ENCODE results near the gene HOXB4. TPM values are rescaled to one million over a fixed set of nuclear protein-coding genes. Genes with fewer than 3 reads are reported as not detected.
A peak's percentile ranks its signal among the peaks of the same experiment; 100 is the strongest.

The HOXB4 gene
- total RNA-seq, 1 experiment from 2014 or later, result 1.7 TPM

DNA sequence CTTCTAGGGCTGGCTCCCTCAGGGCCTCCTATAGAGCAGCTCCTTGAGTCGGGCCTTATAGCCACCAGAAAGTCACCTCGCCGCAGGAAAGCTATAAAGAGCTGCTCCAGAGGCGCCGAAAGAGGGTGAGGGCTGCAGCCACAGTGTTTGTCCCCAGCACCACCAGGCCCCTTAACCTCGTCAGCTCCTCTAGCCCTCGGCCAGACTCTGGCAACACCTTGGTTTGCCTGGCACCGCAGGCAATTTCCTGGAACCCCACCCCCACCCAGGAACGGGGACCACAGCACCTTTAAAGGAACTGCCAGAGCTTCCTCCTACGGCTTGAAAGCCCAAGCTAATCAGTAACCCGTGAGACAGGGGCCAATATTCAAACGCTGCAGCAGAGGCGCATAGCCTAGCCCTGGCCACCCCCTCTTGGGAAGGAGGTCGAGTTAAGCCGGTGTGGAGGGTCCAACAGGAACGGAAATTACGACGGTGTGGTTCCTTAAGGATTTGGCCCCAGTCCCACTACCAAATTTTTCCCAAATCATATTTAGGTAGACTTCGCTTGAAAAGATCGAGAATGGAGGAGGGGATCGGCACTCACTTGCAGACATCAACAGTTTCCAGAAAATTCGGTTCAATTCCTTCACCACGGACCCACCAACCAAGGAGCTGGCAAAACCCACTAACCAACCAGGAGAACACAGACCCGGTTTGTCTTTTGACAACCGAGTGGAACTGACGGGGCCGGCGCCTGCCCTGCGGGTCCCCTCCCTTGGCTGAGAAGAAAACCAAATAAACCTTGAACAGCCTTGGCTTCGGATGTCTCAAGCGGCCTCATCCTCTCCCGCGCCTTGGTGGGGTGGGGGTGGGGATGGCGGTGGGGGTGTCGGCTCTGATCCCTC, 23.6 kb upstream of the HOXB4 start:
- no peak for DNase-seq (ENCODE audit: low read depth)

DNA sequence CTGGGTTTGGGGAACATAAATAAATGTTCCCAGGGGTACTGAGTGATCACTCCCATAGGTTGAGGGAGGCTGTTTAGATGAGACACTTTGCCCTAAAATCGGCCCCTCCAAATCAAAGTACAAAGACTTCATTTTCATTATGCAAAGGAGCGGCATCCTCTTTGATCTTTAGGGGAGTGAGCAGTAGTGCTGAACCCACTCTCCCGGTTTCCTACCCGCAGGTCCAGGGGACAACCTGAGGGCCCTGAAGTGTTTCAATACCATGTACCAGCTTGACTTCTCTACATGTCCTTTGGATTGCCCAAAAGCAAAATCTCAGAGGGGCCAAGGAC, 23.0 kb upstream of the HOXB4 start:
- DNase-seq (ENCODE audit: low read depth), result no peak

DNA sequence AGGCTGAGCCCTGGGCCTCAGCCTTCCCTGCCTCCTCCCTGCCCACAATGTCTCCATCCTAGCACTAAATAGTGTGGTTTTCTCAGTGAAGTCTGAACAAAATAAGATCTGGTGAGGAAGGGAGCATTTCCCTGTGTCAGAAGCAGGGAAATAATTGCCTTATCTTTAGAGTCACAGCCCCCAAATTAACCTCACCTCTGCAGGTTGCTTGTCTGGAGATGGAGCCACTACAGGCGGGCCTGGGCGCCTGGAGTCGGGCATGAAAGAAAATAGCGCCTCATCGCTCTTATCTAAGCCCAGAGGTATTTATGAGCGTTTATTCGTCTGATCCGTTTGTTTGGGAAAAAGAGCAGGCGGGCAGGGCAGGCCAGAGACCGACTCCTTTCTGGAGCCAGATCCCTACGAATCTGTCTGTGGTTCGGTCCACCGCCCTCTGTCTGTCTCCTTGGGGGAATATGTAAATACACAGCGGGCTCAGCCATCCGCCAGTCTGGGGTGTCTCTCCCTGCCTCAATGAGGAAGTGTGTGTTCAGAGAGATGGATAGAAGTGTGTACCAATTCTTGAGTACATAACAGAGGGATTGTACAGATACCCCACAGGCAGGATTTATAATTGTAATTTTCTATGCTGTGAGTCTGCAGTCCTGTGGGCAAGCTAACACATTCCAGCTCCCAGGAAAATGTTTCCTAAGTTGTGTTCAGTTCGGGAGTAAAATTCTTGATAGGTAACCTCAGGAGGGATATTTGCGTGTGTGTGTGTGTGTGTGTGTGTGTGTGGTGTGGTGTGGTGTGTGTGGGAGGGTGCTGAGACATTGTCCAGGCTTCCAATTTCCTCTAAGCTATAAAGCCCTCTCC, 22.3 kb upstream of the HOXB4 start:
- no peak for DNase-seq (ENCODE audit: low read depth)

DNA sequence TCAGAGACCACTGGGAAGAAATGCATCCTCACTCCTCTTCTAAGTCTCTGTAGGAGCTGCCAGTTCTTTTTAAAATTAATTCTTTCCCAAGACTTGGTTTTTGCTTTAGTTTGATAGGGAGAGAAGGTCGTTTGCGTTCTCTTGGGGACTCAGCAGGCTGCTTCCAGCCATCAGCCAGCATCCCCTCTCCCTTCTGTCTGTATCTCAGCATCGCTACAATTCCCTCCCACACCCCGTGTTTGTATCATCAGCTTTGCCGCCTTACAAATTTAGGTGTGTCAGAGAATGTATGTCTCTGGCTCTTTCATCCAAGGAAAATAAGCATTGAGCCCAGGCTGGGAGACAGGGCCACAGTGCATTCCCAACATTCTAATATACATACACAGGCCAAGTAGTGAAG, 21.2 kb upstream of the HOXB4 start:
- no peak for DNase-seq (ENCODE audit: low read depth)

DNA sequence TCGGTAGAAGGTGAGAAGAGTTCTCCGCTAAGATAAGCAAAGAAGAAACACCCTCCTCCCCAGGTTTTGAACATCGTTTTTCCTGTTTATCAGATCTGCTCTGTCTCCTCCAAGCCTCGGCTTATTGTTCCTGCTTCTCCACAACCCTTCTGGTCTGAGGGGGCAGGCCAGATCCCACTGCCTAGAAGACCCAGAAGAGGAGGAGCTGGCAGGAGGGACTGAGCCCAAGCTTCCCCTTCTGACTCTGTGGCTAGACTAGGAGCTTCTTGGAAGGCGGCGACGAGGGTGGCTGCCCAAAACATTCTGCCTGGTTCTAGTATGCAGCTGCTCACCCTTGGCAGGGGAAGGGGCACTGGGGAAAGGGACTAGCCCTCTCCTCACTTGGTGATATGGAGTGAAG, 20.6 kb upstream of the HOXB4 start:
- DNase-seq (ENCODE audit: low read depth), result no peak

DNA sequence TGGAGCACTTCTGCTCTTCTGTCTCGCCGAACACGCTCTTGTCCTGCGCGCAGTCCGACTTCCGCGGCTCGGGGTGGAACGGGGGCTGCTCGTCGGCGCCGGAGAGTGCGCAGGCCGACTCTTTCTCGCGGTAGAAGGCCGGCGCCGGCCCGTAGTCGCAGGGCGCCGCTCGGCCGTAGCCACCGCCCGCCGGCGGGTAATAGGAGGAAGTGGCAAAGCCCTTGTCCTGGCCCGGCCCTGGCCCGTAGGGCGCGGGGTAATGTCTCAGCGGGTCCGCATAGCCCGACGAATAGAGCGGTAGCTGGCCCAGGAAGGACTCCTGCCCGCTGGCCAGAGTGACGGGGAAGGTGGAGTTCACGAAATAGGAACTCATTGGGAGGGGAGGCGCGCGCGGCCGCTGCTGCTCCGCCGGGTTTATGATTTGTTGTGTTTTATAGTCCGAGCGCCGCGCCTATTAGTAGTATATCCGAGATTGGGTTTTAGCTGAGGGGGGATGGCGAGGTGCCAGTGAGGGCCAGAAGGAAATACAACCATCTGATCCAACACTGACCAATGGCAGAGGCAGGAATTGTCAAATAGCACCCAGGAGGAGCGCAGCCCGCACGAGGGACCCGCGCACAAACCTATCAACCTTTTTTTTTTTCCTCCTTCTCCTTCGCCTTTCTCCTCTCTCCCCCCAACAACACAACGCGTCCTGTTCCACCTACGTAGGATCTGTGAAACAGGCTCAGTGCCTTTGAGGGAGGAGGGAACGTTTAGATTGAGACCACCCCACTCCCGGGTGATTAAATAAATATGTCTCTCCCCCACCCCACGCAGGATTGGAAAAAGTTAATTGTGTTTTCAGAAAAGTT, 19.9 kb upstream of the HOXB4 start:
- peak; percentile 83 for DNase-seq (ENCODE audit: low read depth)

DNA sequence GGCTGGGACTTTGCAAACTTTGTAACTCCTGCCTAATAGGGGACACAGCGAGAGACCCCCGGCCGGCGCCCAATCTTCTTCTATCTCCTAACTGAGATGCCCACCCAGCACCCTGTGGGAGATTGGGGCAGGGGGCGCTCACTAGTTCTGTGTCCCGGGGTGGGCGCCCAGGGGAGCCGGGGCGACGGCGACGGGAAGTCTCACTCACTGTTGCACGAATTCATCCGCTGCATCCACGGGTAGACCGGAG, 19.3 kb upstream of the HOXB4 start:
- DNase-seq (ENCODE audit: low read depth), result no peak

DNA sequence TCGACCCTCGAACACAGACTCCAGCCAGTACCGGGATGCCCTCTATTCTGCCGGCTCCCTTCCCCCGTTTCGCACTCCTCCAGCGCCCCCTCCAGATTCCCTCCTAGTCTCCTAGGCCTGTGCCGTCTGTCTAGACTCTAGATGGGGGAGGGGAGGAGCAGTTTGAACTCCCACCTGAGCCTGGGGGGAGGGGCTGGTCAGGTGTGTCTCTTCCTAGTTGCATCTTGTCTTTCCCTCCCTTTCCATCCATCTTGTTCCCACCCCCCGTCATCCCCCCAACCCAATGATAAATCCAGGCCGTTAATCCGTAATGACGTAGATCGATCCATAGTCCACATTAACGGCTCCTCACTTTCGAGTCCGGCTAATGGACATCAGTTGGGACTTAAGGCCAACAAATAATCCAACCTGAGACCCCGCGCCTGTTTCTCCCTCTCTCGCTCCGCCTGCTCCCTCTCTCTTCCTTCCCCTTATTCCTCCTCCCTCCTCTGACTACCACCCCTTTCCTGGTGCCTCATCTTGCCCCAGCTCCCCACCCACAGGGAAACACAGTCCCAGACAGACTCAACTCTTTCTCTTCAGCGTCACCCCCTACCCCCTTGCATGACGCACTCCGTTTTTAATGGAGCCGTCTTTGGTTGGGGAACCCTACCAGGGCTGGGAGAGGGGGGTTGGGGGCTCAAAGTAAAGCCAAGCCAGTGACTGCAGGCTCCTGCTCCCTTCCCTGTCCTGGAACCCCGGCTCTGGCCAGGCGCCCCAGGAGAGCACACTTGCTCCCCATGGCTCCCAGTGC, 18.8 kb upstream of the HOXB4 start:
- no peak for DNase-seq (ENCODE audit: low read depth)

DNA sequence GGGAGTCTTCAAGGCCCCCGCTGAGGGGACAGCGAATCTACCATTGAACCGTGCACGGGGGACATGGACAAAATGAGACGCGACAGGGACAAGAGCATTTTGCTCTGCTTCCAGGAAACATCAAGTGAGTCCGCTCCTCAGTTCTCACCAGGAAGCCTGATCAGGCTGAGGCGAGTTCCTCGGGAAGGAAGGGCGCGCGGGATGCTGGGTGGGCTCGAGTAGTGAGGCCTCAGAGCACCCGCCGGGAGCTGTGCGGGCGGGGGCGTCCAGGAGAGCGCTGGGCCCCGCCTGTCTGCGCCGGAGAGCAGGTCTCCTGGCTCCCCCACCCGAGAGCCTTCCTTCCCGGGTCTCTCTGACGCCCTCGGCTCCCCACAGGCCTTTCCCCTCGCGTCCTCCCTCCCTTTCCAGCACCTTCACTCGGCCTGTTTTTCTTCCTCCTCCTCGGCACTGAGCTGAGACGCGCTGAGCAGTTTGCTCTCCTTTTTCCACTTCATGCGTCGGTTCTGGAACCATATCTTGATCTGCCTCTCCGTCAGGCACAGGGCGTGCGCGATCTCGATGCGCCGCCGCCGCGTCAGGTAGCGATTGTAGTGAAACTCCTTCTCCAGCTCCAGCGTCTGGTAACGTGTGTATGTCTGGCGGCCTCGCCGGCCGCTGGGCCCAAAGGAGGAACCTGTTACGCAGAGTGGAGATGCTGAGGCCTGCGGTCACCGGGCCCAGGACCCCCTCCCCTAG, 18.0 kb upstream of the HOXB4 start:
- DNase-seq (ENCODE audit: low read depth), result no peak

DNA sequence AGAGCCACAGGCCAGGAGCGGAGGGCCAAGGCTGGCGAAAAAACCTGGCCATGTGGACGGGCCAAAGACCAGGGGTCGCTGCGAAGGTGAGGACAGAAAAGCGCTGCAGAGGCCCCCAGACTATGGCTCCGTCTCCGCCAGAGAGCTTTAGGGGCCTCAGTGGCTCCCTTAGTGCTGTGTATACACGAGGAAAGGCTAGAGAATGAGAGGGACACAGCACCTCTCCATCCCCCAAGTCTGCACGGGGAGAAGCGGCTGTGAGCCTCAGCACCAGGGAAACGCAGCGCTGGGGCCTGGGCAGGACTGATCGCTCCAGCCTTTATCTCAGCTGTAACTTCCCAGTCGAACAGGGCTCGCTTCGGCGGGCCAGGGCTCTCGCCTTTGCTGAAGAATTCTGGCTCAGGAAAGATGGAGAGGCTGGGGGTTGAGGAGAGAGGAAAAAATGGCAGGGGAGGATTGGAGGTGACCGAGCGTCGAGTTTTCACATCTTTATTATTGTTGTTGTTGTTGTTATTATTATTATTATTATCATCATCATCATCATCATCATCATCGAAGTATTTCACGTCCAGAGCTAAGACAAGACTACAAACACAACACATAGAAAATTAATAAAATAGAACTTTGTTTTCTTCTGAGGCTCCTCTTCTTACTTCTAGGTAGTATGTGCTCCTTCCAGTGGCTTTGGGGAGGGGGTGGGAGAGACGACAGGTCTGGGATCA, 17.3 kb upstream of the HOXB4 start:
- no peak for DNase-seq (ENCODE audit: low read depth)

DNA sequence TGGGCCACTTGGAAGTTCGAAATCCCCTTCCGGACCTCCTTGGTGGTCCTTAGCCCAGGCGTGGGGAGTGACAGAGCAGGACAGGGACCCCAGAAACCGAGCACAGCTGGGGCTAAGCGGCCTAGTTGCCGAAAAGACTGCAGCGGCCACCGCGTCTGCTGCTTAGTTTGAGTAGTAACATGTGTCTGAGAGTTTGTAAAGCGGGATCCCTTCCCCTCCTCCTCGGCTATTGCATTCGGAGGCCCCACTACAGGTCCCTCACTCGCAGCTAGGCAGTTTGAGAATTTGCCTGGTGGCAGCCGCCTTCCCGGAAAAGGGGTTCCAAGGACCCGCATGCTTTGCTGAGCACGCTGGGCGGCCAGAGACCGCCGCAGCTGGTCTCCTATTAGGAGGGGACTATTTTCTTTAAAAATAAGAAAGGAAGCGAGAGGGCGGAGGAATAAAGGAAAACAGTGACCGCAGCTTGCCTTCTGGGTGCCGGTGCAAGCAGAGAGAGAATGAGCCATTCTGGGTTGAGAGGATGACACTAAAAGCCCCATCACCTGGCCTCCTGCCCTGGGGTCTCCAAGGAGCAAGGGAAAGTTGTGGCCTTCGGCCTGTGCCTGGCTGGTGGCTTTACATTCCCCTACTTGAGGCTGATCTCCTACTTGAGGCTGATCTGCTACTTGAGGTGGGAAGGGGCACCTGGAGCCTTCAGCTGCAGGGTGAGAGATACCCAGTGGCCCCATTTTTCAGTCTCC, 16.6 kb upstream of the HOXB4 start:
- DNase-seq (ENCODE audit: low read depth), result no peak

DNA sequence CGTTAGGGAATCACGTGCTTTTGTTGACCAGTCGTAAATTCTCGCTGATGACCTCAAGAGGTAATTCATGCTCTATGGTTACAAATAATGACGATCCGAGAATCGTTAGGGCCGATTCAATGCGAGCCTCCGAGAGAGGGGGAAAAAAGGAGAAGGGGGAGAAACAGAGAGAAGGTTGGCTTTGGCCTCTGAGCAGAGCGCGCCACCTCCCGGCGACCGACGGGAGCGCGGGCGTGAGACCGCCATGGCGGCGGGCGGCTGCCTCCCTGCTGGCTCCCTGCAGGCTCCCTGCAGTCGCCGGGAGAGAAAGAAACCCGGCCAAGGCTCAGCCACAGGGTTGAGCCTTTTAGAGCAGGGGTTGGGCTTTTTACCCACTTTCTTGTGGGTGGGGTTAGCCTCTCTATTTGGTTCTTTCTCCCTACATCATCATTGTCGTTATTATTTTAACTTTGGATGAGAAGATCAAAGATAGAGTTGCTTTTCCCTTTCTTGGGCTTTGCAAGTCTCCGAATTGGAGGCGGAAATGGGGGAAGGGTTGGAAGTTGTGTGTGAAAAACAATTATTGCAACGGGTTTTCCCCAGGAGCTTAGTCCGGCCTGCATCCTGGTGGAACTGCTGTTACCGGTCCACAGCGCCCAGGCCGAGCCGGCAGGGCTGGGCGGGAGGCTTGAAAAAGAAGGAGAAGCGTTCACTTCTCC, 15.8 kb upstream of the HOXB4 start:
- DNase-seq (ENCODE audit: low read depth), result peak; percentile 45

DNA sequence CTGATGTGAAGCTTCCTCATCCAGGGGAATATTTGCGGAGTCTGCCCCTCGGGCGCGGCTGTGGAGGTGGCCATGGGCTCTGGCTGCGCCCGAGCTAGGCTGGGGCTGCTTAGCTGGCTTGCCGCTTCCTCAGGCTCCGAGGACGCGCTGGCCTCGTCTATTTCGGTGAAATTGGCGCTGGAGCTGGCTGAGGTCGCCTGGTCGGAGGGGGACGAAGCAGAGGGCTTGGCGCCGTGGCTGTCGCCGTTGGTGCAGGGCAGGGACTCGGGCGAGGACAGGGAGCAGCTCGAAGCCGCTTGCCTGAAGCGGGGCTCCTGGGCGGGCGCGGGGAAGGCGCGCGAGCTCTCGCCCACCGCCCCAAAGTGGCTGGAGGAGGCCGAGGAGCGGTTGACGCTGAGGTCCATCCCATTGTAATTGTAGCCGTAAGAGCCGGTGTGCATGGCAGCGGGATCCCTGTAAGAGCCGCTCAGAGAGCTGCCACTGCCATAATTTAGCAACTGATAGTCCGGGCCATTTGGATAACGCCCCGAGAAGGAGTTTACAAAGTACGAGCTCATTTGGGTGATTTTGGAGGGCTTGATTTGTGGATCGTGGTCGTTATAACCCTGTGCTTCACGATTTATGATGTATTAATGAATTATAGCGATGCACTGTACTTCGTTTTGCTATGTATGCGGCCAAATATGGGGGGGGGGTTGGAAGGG, 15.1 kb upstream of the HOXB4 start, which contains the start of gene HOXB5:
HOXB5 (minus strand) TSS at position 654 of the 704 bp plus-strand sequence; CDS start at position 557, 97 bp downstream.
- DNase-seq (ENCODE audit: low read depth), result no peak

DNA sequence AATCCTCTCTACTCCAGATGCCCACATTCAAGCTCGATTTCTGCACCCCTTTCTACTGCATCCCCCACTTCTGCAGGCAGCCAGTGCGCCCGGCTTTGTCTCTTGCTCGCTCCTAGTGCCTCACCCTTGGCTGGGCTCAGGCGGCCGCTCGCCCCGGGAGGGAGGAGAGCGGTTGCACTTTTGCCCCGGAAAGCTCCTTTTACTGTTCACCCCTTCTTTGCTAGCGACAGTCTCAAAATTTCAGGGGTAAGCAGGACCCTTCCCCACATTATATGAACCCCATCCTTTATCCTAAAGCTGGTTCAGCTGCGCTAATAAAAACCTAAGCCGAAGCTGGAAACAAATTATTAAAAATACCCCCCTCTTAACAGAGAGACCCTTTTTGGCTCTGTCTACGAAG, 14.4 kb upstream of the HOXB4 start:
- no peak for DNase-seq (ENCODE audit: low read depth)

DNA sequence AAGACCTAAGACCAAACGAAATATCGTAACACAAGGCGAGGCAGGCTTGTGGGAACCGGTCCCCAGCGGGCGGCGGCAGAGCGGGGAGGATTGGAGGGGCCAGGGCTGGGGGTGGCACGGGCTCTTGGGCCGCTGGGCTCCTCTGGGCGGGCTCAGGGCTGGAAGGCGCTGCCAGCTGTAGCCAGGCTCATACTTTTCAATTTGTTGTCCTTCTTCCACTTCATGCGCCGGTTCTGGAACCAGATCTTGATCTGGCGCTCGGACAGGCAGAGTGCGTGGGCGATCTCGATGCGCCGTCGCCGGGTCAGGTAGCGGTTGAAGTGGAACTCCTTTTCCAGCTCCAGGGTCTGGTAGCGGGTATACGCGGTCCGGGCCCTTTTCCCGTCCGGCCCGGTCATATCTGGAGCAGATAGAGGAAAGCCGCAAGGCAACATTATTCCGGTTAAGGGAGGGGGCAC, 13.9 kb upstream of the HOXB4 start:
- DNase-seq (ENCODE audit: low read depth), result no peak

DNA sequence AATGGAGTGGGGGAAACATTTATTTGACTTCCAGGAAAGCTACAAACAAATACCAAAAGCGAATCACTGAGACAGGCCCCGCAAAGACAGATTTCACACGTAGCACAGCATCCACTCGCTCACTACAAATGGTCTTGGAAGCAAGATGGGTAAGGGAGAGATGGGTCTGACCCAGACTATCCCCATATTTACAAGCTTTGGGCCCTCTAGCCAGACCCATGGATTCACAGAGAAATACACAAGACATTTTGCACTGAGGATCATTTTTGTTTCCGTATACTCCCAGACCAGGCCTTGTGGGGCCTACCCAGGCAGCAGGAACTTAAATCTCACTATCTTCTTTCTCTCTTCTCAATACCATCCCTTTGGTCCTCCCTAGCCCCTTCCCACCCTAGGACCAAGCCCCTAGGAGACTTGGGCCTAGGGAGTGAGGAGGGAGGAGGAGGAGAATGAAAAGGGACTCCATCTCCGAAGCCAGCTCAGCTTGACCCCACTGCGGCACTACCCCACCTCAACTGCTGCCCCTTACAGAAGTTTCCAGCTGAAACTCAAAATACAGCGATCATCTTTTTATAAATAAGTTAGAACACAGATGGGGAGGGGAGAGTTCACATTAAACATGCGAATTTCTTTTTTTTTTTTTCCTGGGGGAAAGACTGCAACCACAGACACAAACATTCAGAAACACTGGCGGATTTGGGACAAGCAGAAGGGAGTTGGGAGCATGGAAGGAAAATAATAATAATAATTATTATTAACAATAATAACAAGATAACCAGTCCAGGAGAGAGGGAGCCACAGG, 13.3 kb upstream of the HOXB4 start:
- no peak for DNase-seq (ENCODE audit: low read depth)

DNA sequence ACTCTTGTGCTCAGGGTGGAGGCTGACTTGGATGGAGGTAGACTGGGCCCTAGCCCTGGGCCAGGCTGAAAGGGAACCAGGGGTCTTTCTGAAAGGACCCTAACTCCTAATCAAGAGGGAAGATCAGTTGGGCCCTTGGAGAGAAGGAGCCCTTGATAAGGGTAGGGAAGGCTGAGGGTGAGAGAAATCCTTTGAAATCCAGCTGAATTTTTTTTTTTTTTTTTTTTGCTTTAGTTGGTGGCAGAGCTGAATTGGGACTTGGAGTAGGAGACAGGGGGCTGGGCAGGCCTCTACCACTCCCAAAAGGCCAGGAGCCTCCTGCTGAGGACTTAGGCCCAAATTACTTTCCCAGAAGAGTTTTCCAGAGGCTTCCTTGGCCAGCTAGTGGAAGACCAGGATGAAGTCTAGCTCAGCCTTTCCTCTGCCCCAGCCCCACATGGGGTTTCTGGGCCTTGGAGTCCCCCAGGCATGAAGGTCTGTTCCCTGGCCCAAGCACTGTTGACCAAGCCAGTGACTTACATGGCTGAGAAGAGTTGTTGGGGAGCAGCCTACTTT, 12.5 kb upstream of the HOXB4 start:
- DNase-seq (ENCODE audit: low read depth), result no peak
